Activated T-cell treated with anti-CD3 and anti-CD28 coated beads for 1 hour (primary cell): ENCODE measurements around the gene INTS15.
"Not testable (repeated sequence)": the region's sequence is repeated elsewhere in the genome, so short reads cannot be mapped to it uniquely, and the experiment has no call there.

Source experiments
- DNase-seq: peaks from one replicate; pipeline ENCODE4 v3.0.0-alpha.2; 2020; ENCODE audit warnings: low read depth

INTS15 gene

GRCh38 chr7:6618621-6619020, 28.8 kb downstream of the INTS15 start:
- DNase-seq = no peak

GRCh38 chr7:6619961-6620360, 30.1 kb downstream of the INTS15 start:
- DNase-seq = no peak

GRCh38 chr7:6621195-6622133, 31.6 kb downstream of the INTS15 start:
- no peak for DNase-seq

- no peak for DNase-seq
Observed at GRCh38 chr7:6622134-6622710, 32.4 kb downstream of the INTS15 start.

GRCh38 chr7:6623589-6624245, 33.9 kb downstream of the INTS15 start:
- no peak for DNase-seq

- no peak for DNase-seq
Observed at GRCh38 chr7:6624246-6624611, 34.4 kb downstream of the INTS15 start.

GRCh38 chr7:6628045-6628444, 38.2 kb downstream of the INTS15 start:
- DNase-seq = no peak

- no peak for DNase-seq
Observed at GRCh38 chr7:6630007-6630849, 40.4 kb downstream of the INTS15 start.

- DNase-seq = no peak
Observed at GRCh38 chr7:6631605-6632004, 41.8 kb downstream of the INTS15 start.

GRCh38 chr7:6634021-6634420, 44.2 kb downstream of the INTS15 start:
- DNase-seq = no peak

GRCh38 chr7:6634971-6635370, 45.1 kb downstream of the INTS15 start:
- DNase-seq = not testable (repeated sequence)

- peak; percentile 44 for DNase-seq
Observed at GRCh38 chr7:6636741-6637543, 47.1 kb downstream of the INTS15 start, which contains the start of gene ZNF316. TSS of gene ZNF316 (plus strand) at chr7:6637318. CDS start at chr7:6642410, 5,092 bp downstream.

- peak; percentile 47 for DNase-seq
Observed at GRCh38 chr7:6637544-6638229, 47.9 kb downstream of the INTS15 start.

GRCh38 chr7:6639032-6639431, 49.2 kb downstream of the INTS15 start:
- DNase-seq = no peak

- no peak for DNase-seq
Observed at GRCh38 chr7:6639627-6640026, 49.8 kb downstream of the INTS15 start.

GRCh38 chr7:6640246-6640721, 50.5 kb downstream of the INTS15 start:
- DNase-seq = no peak

GRCh38 chr7:6641305-6642035, 51.6 kb downstream of the INTS15 start:
- no peak for DNase-seq

GRCh38 chr7:6642239-6642839, 52.5 kb downstream of the INTS15 start:
- DNase-seq = no peak
